PC-3 (cell line): Measurements from ENCODE around the gene CNTFR.
A peak's percentile ranks its signal among the peaks of the same experiment; 100 is the strongest.

Source experiments
- CTCF ChIP-seq: fragments of 300-600 bp; sonication (generic); conservative IDR thresholded peaks from 2 replicates; pipeline ENCODE4 v1.5.1; 2017; ENCODE audit warnings: antibody characterized with exemption, low read depth, mild to moderate bottlenecking, low read length
- EZH2 ChIP-seq: fragments of 300-600 bp; sonication (generic); IDR thresholded peaks from one replicate; pipeline ENCODE4 v1.6.1; 2017; ENCODE audit warnings: antibody characterized with exemption, mild to moderate bottlenecking, low read length; ENCODE audit not compliant: unreplicated experiment

GRCh38 chr9:34633851-34634550, 44.5 kb upstream of the CNTFR start:
- peak; percentile 82 for TF ChIP-seq CTCF
- no peak for TF ChIP-seq EZH2
